HepG2 (cell line): ENCODE results near the gene CHKA. TPM values are rescaled to one million over a fixed set of nuclear protein-coding genes. Genes with fewer than 3 reads are reported as not detected.

Experiments
- CHD2 ChIP-seq: IDR thresholded peaks from 2 replicates; pipeline ENCODE4 v1.6.1; 2011; ENCODE audit warnings: low read depth, low read length, improper control_type of control experiment
- GTF2F1 ChIP-seq: fragments of 150-350 bp; IDR thresholded peaks from 2 replicates; pipeline ENCODE4 v1.6.1; 2014; ENCODE audit warnings: low read length
- MAF1 ChIP-seq: sonication (generic); formaldehyde crosslinking; IDR thresholded peaks from 2 replicates; pipeline ENCODE4 v1.5.0; 2020; ENCODE audit warnings: missing genetic modification reagents, borderline replicate concordance
- NR2F1 ChIP-seq, 2 experiments: fragments of 450-650 bp in 1 of 2; formaldehyde crosslinking in 1 of 2; IDR thresholded peaks; 2 replicates each; pipeline versions ENCODE4 v1.5.0 to v1.6.1; 2016 to 2020; ENCODE audit warnings: mild to moderate bottlenecking in 1 of 2, missing compliant biosample characterization in 1 of 2, missing genetic modification reagents in 1 of 2, moderate library complexity in 1 of 2
- POLR2G ChIP-seq: fragments of 200-400 bp; formaldehyde crosslinking; IDR thresholded peaks from 2 replicates; pipeline ENCODE4 v1.6.1; 2018; ENCODE audit warnings: mild to moderate bottlenecking, low read depth, low read length, moderate library complexity
- SP1 ChIP-seq, 2 experiments: fragments of 450-650 bp in 1 of 2; sonication (generic) in 1 of 2; formaldehyde crosslinking in 1 of 2; IDR thresholded peaks; 2 replicates each; pipeline versions ENCODE4 v1.4.0 to v1.6.1; 2016 to 2020; ENCODE audit warnings: missing genetic modification reagents in 1 of 2
- YEATS4 ChIP-seq: sonication (generic); formaldehyde crosslinking; IDR thresholded peaks from 2 replicates; pipeline ENCODE4 v1.4.0; 2020; ENCODE audit warnings: missing genetic modification reagents, borderline replicate concordance
- ZFP36L1 ChIP-seq: sonication (generic); formaldehyde crosslinking; IDR thresholded peaks from 2 replicates; pipeline ENCODE4 v1.8.0; 2022; ENCODE audit warnings: mild to moderate bottlenecking, missing genetic modification reagents, moderate library complexity
- ZNF101 ChIP-seq: sonication (generic); formaldehyde crosslinking; IDR thresholded peaks from 2 replicates; pipeline ENCODE4 v1.4.0; 2020; ENCODE audit warnings: mild to moderate bottlenecking, low read depth, missing genetic modification reagents, borderline replicate concordance
- ZNF547 ChIP-seq: sonication (generic); formaldehyde crosslinking; IDR thresholded peaks from 2 replicates; pipeline ENCODE4 v1.5.1; 2020; ENCODE audit warnings: mild to moderate bottlenecking, missing genetic modification reagents
- ZNF713 ChIP-seq: sonication (generic); formaldehyde crosslinking; IDR thresholded peaks from 2 replicates; pipeline ENCODE4 v1.4.0; 2020; ENCODE audit warnings: mild to moderate bottlenecking, missing genetic modification reagents
- ZNF841 ChIP-seq: sonication (generic); formaldehyde crosslinking; IDR thresholded peaks from 2 replicates; pipeline ENCODE4 v1.8.1; 2023; ENCODE audit warnings: missing genetic modification reagents, borderline replicate concordance
- ZSCAN9 ChIP-seq: IDR thresholded peaks from 2 replicates; pipeline ENCODE4 v1.6.1; 2016; ENCODE audit warnings: borderline replicate concordance
- polyA plus RNA-seq, 8 experiments: library from polyadenylated mRNA; depleted of rRNA in 3 of 8; stranded (reverse) in 7 of 8; unstranded in 1 of 8; fragments of >200 nt; fragmentation: Illumina TruSeq in 4 of 8; extraction: Trizol in 4 of 8; gene quantifications; 2 replicates each; pipeline versions ENCODE4 v1.2.1 to v1.2.3, GENCODE V29; 2011 to 2016; ENCODE audit warnings: low read depth in 4 of 8, missing spikeins in 1 of 8, mixed read lengths in 1 of 8; ENCODE audit not compliant: insufficient read depth in 1 of 8
- total RNA-seq, 5 experiments: library from RNA; depleted of rRNA; stranded (reverse); fragments of >200 nt; fragmentation: Illumina TruSeq; extraction: Trizol; gene quantifications; 2 replicates each; pipeline ENCODE4 v1.2.3, GENCODE V29; 2016; ENCODE audit warnings: low read depth in 1 of 5
- TF ChIP-seq, protein P1 (sequence below): sonication (generic); formaldehyde crosslinking; IDR thresholded peaks from 2 replicates; pipeline ENCODE4 v1.4.0; 2020; ENCODE audit warnings: low read depth, mild to moderate bottlenecking, missing genetic modification reagents
- TF ChIP-seq, protein P2 (sequence below): IDR thresholded peaks from 2 replicates; pipeline ENCODE4 v1.6.1; 2018; ENCODE audit warnings: missing genetic modification reagents, mild to moderate bottlenecking, missing compliant biosample characterization
- TF ChIP-seq, protein P3 (sequence below): fragments of 450-650 bp; IDR thresholded peaks from 2 replicates; pipeline ENCODE4 v1.6.1; 2016
- TF ChIP-seq, protein P4 (sequence below): sonication (generic); formaldehyde crosslinking; IDR thresholded peaks from 2 replicates; pipeline ENCODE4 v1.4.0; 2020; ENCODE audit warnings: missing genetic modification reagents; ENCODE audit errors: not compliant biosample characterization
- TF ChIP-seq, protein P5 (sequence below): IDR thresholded peaks from 2 replicates; pipeline ENCODE4 v1.6.1; 2018; ENCODE audit warnings: missing genetic modification reagents
- TF ChIP-seq, protein P6 (sequence below): sonication (generic); formaldehyde crosslinking; conservative IDR thresholded peaks from 2 replicates; pipeline ENCODE4 v1.4.0; 2020; ENCODE audit warnings: mild to moderate bottlenecking, missing genetic modification reagents, moderate library complexity

Gene CHKA
- total and polyA plus RNA-seq, 2 of the 13 experiments (the other 11 are each of a cell fraction or from before 2014, with no cell fraction given), result 71.6 to 92.7 TPM

DNA sequence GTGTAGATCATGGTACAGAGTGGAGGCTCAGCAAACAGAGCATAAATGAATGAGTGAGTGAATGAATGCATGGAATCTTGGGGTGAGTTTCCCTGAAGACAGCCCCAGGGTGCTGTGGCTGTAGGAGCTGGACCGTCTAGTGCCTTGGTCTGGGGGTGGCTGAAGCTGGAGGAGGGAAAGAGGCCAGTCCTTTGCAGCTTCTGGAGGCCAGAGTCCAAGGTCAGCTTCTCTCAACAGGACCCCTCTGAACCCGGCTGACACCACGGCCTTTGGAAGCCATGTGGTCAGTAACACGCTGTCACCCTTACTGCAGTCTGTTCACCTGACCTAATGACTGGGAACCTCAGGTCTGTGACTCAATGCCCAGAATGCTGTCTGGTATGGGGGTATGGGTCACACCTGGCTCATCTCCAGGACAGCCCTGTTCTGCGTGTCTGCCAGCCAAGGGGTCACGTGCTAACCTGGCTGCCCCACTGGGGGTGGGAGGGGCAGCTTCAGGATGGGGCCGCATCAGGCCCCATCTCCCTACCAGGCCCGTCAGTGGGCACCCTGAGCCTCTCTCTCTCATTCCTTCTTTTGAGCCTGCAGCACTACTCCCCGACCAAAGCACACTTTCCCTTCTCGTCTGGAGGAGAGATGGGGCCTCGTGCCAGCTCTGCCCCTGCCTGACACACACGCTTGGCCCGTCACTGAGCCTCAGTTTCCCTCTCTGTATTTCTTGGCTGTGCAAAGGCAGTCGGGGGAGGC is 24.1 kb upstream of the CHKA start (continued):
- TF ChIP-seq, protein P1, sequence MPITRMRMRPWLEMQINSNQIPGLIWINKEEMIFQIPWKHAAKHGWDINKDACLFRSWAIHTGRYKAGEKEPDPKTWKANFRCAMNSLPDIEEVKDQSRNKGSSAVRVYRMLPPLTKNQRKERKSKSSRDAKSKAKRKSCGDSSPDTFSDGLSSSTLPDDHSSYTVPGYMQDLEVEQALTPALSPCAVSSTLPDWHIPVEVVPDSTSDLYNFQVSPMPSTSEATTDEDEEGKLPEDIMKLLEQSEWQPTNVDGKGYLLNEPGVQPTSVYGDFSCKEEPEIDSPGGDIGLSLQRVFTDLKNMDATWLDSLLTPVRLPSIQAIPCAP (CRISPR knock-in tag), result no peak
- peak; percentile 88 for TF ChIP-seq ZFP36L1
- 0 out of 2 replicates have a peak, but pooled peaks have one; percentile 26 for TF ChIP-seq POLR2G
- TF ChIP-seq CHD2, result no peak
- TF ChIP-seq, protein P2, sequence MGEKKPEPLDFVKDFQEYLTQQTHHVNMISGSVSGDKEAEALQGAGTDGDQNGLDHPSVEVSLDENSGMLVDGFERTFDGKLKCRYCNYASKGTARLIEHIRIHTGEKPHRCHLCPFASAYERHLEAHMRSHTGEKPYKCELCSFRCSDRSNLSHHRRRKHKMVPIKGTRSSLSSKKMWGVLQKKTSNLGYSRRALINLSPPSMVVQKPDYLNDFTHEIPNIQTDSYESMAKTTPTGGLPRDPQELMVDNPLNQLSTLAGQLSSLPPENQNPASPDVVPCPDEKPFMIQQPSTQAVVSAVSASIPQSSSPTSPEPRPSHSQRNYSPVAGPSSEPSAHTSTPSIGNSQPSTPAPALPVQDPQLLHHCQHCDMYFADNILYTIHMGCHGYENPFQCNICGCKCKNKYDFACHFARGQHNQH (CRISPR knock-in tag), result peak; percentile 90; the same call in 1 of the 2 replicates
- TF ChIP-seq ZNF101, result no peak
- no peak for TF ChIP-seq ZNF841 (CRISPR knock-in tag)
- no peak for TF ChIP-seq SP1 (IDR thresholded peaks at IDR 0.05)
- 0 out of 2 replicates have a peak, but pooled peaks have one; percentile 22 for TF ChIP-seq SP1 (CRISPR knock-in tag; IDR thresholded peaks at IDR 0.05)
- TF ChIP-seq, protein P3, sequence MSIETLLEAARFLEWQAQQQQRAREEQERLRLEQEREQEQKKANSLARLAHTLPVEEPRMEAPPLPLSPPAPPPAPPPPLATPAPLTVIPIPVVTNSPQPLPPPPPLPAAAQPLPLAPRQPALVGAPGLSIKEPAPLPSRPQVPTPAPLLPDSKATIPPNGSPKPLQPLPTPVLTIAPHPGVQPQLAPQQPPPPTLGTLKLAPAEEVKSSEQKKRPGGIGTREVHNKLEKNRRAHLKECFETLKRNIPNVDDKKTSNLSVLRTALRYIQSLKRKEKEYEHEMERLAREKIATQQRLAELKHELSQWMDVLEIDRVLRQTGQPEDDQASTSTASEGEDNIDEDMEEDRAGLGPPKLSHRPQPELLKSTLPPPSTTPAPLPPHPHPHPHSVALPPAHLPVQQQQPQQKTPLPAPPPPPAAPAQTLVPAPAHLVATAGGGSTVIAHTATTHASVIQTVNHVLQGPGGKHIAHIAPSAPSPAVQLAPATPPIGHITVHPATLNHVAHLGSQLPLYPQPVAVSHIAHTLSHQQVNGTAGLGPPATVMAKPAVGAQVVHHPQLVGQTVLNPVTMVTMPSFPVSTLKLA, result peak; percentile 81
- TF ChIP-seq, protein P4, sequence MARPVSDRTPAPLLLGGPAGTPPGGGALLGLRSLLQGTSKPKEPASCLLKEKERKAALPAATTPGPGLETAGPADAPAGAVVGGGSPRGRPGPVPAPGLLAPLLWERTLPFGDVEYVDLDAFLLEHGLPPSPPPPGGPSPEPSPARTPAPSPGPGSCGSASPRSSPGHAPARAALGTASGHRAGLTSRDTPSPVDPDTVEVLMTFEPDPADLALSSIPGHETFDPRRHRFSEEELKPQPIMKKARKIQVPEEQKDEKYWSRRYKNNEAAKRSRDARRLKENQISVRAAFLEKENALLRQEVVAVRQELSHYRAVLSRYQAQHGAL, result no peak
- peak; percentile 89; the same call in 1 of the 2 replicates for TF ChIP-seq YEATS4
- no peak for TF ChIP-seq ZNF547 (CRISPR knock-in tag)
- no peak; the same call in 1 of the 2 replicates for TF ChIP-seq ZNF713 (CRISPR knock-in tag)
- peak; percentile 94 for TF ChIP-seq NR2F1 (CRISPR knock-in tag; IDR thresholded peaks at IDR 0.05)
- TF ChIP-seq ZSCAN9, result peak; percentile 90; the same call in 1 of the 2 replicates
- no peak for TF ChIP-seq MAF1 (CRISPR knock-in tag)
- TF ChIP-seq, protein P5, sequence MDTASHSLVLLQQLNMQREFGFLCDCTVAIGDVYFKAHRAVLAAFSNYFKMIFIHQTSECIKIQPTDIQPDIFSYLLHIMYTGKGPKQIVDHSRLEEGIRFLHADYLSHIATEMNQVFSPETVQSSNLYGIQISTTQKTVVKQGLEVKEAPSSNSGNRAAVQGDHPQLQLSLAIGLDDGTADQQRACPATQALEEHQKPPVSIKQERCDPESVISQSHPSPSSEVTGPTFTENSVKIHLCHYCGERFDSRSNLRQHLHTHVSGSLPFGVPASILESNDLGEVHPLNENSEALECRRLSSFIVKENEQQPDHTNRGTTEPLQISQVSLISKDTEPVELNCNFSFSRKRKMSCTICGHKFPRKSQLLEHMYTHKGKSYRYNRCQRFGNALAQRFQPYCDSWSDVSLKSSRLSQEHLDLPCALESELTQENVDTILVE, result 0 out of 2 replicates have a peak, but pooled peaks have one; percentile 36
- TF ChIP-seq, protein P6, sequence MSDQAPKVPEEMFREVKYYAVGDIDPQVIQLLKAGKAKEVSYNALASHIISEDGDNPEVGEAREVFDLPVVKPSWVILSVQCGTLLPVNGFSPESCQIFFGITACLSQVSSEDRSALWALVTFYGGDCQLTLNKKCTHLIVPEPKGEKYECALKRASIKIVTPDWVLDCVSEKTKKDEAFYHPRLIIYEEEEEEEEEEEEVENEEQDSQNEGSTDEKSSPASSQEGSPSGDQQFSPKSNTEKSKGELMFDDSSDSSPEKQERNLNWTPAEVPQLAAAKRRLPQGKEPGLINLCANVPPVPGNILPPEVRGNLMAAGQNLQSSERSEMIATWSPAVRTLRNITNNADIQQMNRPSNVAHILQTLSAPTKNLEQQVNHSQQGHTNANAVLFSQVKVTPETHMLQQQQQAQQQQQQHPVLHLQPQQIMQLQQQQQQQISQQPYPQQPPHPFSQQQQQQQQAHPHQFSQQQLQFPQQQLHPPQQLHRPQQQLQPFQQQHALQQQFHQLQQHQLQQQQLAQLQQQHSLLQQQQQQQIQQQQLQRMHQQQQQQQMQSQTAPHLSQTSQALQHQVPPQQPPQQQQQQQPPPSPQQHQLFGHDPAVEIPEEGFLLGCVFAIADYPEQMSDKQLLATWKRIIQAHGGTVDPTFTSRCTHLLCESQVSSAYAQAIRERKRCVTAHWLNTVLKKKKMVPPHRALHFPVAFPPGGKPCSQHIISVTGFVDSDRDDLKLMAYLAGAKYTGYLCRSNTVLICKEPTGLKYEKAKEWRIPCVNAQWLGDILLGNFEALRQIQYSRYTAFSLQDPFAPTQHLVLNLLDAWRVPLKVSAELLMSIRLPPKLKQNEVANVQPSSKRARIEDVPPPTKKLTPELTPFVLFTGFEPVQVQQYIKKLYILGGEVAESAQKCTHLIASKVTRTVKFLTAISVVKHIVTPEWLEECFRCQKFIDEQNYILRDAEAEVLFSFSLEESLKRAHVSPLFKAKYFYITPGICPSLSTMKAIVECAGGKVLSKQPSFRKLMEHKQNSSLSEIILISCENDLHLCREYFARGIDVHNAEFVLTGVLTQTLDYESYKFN, result peak; percentile 93
- no peak for TF ChIP-seq GTF2F1
